Head of caudate nucleus (tissue), 42 donors: ENCODE measurements around the gene RMI2.

Source experiments
- DNase-seq, 42 donors: peaks; one replicate each; pipeline versions ENCODE4 v3.0.0 to v3.0.0-alpha.2; 2020 to 2021; ENCODE audit warnings: mixed read lengths in 7 of 42
- intact Hi-C: fragments of 100-400 bp; cut with DNase I; formaldehyde crosslinking; loops from one replicate; pipeline ENCODE4 v1.15.0; 2022

RMI2 gene

GRCh38 chr16:11348737-11349598, 3.7 kb downstream of the RMI2 start:
- intact Hi-C loops: no loop called here
- no peak for DNase-seq

DNA sequence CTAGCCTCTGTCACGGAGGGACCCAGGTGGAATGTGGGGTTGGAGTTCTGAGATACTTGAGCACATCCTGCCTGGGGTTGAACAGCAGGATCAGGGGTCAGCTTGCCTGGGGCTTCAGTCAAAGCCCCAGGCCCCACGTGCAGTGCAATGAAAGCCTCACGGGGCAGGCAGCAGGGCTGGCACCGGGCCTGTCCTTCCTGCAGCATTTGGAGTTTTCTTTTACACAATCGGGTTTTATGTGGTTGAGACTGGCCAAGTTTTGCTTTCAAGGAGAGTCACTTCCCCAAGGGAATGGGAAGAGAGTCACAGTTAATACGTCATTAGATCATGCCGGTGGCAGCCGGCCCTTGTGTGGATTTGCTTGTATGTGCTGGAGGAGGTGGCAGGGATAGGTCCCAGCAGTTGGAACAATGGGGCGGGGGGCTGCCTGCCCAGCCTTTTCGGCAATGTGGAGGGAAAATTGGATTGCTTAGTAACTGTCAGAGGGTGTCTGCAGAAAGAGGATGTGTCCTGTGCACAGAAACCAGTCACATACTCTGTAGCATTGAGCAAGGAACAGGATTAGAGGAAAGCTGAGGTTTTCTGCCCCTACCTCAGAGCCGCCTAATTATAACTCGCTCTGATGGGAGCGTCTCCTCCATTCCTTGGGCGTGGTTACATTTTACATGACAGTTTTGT, 4.5 kb downstream of the RMI2 start:
- intact Hi-C loops: loop anchor here (10.0 kb wide), 1 partner anchor 385 kb away; no protein-coding TSS in a partner anchor
- peak in 30 of 42 donors; percentile 15 to 63 (median 34) for DNase-seq

GRCh38 chr16:11350519-11350918, 5.3 kb downstream of the RMI2 start:
- intact Hi-C loops: loop anchor here (10.0 kb wide), 1 partner anchor 386 kb away; no protein-coding TSS in a partner anchor

GRCh38 chr16:11350921-11351335, 5.7 kb downstream of the RMI2 start:
- intact Hi-C loops: loop anchor here (10.0 kb wide), 1 partner anchor 386 kb away; no protein-coding TSS in a partner anchor
- DNase-seq: no peak

More at GRCh38 chr16:11350519-11350918, 5.3 kb downstream of the RMI2 start:
- no peak for DNase-seq

DNA sequence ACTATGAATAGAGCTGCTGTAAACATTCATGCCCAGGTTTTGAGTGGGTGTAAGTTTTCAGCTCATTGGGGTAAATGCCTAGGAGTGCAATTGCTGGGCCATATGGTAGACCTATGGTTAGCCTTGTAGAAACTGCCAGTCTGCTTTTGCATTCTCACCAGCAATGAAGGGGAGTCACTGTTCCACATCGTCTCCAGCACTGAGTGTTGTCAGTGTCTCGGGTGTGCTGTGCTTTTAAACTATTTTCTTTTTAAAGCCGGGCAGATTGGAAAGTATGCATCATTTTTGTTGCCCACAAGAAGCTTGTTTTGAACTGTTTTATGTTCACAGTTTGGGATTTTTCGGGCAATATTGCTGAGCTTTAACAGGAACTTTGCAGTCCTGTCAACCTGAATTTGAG, 7.9 kb downstream of the RMI2 start:
- intact Hi-C loops: loop anchor here (10.0 kb wide), 1 partner anchor 388 kb away; no protein-coding TSS in a partner anchor
- no peak for DNase-seq

DNA sequence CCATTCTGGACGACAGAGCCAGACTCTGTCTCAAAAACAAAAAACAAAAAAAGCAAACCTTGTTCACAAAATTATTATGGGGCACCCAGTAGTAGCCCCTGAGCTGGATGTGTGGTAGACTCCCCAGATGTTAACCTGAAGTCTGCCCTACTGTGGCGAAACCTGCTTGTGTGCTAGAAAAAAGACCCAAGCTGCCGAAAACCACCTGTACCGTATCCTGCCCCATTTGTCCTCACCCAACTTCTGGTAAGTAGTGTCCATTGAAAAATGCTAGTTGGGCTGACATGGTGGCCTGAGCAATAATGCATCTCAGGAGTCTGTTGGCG, 9.1 kb downstream of the RMI2 start:
- DNase-seq: no peak
- intact Hi-C loops: loop anchor here (10.0 kb wide), 1 partner anchor 390 kb away; no protein-coding TSS in a partner anchor

GRCh38 chr16:11354733-11355574, 9.7 kb downstream of the RMI2 start:
- peak in 1 of 42 donors; percentile 20 for DNase-seq

GRCh38 chr16:11355862-11356261, 10.6 kb downstream of the RMI2 start:
- DNase-seq: no peak
- intact Hi-C loops: loop anchor here (10.0 kb wide), 1 partner anchor 391 kb away; no protein-coding TSS in a partner anchor

More at GRCh38 chr16:11354733-11355574, 9.7 kb downstream of the RMI2 start:
- intact Hi-C loops: loop anchor here (10.0 kb wide), 1 partner anchor 390 kb away; no protein-coding TSS in a partner anchor

DNA sequence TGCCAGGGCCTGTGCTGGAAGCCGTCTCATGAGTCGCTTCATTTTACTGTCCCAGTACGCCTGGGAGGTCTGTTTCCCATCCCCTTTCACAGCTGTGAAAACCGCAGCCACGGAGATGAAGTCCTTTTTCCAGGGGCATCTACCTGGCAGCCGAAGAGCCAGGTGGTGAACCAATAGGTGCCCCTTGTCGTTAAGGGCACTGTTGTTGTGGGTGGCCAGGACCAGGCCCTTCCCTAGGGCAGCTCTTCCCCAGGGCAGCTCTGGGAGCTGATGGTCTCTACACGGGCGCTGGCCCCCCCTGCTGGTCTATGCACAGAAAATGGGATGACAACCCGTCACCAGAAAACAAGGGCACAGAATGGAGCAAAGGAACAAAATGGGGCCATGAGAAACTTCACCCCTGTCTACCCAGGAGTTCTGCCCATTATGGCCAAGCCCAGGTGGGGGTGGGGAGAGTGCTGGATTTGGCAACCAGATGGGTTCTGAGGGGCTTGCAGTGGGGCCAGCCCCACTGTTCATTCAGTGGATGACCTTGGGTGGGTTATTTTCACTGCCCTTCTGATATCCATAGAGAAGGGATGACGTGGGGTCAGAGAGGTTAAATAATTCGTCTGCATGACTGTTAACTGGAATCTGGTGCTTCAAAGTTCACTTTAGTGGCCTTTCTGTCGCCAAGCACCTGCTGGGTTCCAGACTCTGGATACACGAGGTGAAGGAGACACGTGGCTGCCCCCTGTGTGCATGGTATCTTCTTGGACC, 11.5 kb downstream of the RMI2 start:
- peak; percentile 36 to 84 (median 60) for DNase-seq

GRCh38 chr16:11358531-11358930, 13.3 kb downstream of the RMI2 start:
- DNase-seq: no peak
- intact Hi-C loops: loop anchor here (10.0 kb wide), 1 partner anchor 394 kb away; no protein-coding TSS in a partner anchor

More for the DNA sequence above, 11.5 kb downstream of the RMI2 start:
- intact Hi-C loops: loop anchor here (10.0 kb wide), 1 partner anchor 392 kb away; no protein-coding TSS in a partner anchor

DNA sequence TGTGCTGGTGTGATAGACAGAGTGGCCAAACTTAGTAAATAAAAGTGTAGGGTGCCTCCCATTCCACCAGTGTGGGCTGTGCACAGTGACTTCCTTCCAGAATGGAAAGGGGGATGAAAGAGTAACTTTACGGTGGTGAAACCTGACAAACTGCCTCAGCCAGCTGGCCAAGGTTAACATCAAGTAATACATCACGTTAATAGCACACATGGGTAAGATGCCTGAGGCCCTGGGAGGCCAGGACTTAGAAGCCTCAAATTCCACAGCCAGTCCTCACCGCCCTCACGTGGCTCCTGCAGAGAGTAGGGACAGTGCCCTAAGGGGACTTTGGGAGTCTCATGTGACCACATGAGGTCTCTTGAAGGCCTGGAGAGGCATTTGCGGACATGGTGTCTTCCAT, 14.1 kb downstream of the RMI2 start:
- DNase-seq: no peak
- intact Hi-C loops: loop anchor here (10.0 kb wide), 1 partner anchor 395 kb away; no protein-coding TSS in a partner anchor

DNA sequence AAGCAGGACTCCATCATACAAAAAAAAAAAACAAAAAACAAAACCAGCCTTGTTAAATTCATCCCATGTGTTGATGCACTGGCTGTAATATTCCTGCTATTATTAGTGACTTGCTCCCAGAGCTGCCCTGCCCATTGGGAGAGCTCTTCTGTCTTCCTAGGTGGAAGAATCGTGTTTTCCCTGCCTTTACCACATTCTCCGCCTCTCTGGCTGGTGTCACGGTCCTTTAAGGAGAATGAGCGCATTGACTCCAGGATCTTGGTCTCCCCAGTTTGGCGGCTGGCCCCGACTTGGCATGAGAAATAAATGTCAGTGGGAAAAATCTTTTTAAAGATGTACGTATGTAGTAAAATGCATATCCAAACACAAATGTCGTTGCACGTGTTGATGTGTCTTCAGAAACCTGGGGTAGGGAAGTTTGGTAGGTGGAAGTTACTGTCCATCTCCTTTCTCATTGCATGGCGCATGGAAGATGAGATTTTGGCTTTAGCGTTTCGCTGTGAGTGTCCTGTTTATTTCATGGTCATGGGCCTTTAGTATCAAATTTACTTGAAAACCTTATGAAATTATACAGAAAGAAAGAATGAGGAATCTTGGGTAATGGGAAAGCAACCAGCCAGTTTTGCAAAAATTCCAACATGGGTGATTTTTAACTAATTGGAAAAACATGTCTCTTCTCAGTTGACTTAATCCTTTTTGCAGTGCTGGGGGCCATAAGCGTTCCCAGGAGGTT, 15.5 kb downstream of the RMI2 start:
- intact Hi-C loops: no loop called here
- DNase-seq: no peak

- intact Hi-C loops: no loop called here
- DNase-seq: no peak
Measured at GRCh38 chr16:11361701-11362451, 16.6 kb downstream of the RMI2 start.

DNA sequence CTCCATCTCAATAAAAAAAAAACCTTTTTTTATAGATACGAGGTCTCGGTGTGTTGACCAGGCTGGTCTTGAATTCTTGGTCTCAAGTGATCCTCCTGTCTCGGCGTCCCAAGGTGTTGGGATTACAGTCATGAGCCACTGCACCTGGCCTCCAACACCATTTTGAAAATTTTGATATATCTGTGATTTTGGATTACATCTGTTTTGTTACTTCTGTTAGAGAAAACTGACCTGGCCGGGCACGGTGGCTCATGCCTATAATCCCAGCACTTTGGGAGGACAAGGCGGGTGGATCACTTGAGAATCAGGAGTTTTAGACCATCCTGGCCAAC, 18.6 kb downstream of the RMI2 start:
- DNase-seq: no peak
- intact Hi-C loops: no loop called here

- intact Hi-C loops: no loop called here
- no peak for DNase-seq
Measured at GRCh38 chr16:11367483-11367906, 22.2 kb downstream of the RMI2 start.

- DNase-seq: no peak
- intact Hi-C loops: no loop called here
Measured at GRCh38 chr16:11370084-11370931, 25.0 kb downstream of the RMI2 start.
